B cell (primary cell): ENCODE data around the gene CD4. TPM values are rescaled to one million over a fixed set of nuclear protein-coding genes. Genes with fewer than 3 reads are reported as not detected.

ENCODE experiments used
- ATAC-seq: fragments of 200-7000 bp; cut with Tn5 transposase; one replicate; pipeline ENCODE4 v1.10.0; 2021; ENCODE audit warnings: low read depth, mild to moderate bottlenecking, moderate number of reproducible peaks, moderate library complexity
- CTCF ChIA-PET: fragments of 350-600 bp; sonication (Branson Sonifier 250); formaldehyde crosslinking; loops from one replicate; lab custom pipeline; 2021; ENCODE audit warnings: antibody characterized with exemption, inconsistent platforms; lab: Charles Lee
- POLR2A ChIA-PET: fragments of 350-600 bp; sonication (Branson Sonifier 250); formaldehyde crosslinking; loops from one replicate; lab custom pipeline; 2021; ENCODE audit warnings: antibody characterized with exemption; lab: Charles Lee
- DNase-seq: peaks from one replicate; pipeline ENCODE4 v3.0.0; 2013
- H2AFZ ChIP-seq: 2 replicates; pipeline ENCODE4 v1.6.1; 2012; ENCODE audit warnings: mild to moderate bottlenecking, low read depth, low read length; ENCODE audit not compliant: insufficient read depth, poor library complexity, severe bottlenecking
- H3K27ac ChIP-seq, 2 donors: 1 replicate in 1 of 2; 2 replicates in 1 of 2; pipeline ENCODE4 v1.5.1; 2012 to 2013; ENCODE audit warnings: low read length in 2 of 2, mild to moderate bottlenecking in 2 of 2, moderate library complexity in 1 of 2
- H3K27me3 ChIP-seq, 4 experiments: fragments of 200-600 bp in 1 of 4; sonication (generic) in 1 of 4; replicated peaks in 1 of 4; 1 replicate in 2 of 4; 2 replicates in 2 of 4; pipeline versions ENCODE4 v1.6.1 to v1.7.0; 2013 to 2016; ENCODE audit warnings: low read length in 3 of 4, mild to moderate bottlenecking in 2 of 4, mixed read lengths in 1 of 4, moderate library complexity in 1 of 4; ENCODE audit not compliant: insufficient read depth in 4 of 4, control insufficient read depth in 3 of 4; ENCODE audit errors: control extremely low read depth in 1 of 4
- H3K36me3 ChIP-seq, 2 experiments: replicated peaks in 1 of 2; 1 replicate in 1 of 2; 2 replicates in 1 of 2; pipeline versions ENCODE4 v1.6.1 to v1.7.1; 2013; ENCODE audit warnings: low read length in 1 of 2; ENCODE audit not compliant: insufficient read depth in 2 of 2, control insufficient read depth in 1 of 2; ENCODE audit errors: control extremely low read depth in 1 of 2, extremely low read depth in 1 of 2
- H3K4me1 ChIP-seq, 2 donors: fragments of 200-600 bp in 1 of 2; sonication (generic) in 1 of 2; 1 replicate in 1 of 2; 2 replicates in 1 of 2; pipeline versions ENCODE4 v1.5.1 to v1.6.1; 2013 to 2017; ENCODE audit warnings: low read length in 2 of 2; ENCODE audit not compliant: control insufficient read depth in 2 of 2, insufficient read depth in 2 of 2
- H3K4me2 ChIP-seq: replicated peaks from 2 replicates; pipeline ENCODE3; 2012; ENCODE audit warnings: mild to moderate bottlenecking, low read depth, low read length; ENCODE audit not compliant: poor library complexity, severe bottlenecking
- H3K4me3 ChIP-seq, 5 experiments: fragments of 200-600 bp in 1 of 5; sonication (generic) in 1 of 5; 1 replicate in 3 of 5; 2 replicates in 2 of 5; pipeline versions ENCODE4 v1.5.1 to v1.7.0; 2011 to 2016; ENCODE audit warnings: low read length in 4 of 5, mild to moderate bottlenecking in 4 of 5, low read depth in 2 of 5, control low read depth in 1 of 5, moderate library complexity in 1 of 5; ENCODE audit not compliant: insufficient read depth in 1 of 5; ENCODE audit errors: control extremely low read depth in 1 of 5, extremely low read depth in 1 of 5
- H3K79me2 ChIP-seq: fragments of 200-600 bp; sonication (generic); one replicate; pipeline ENCODE4 v1.6.0; 2016; ENCODE audit warnings: low read length; ENCODE audit not compliant: control insufficient read depth, insufficient read depth
- H3K9ac ChIP-seq: fragments of 200-600 bp; sonication (generic); 2 replicates; pipeline ENCODE4 v1.6.1; 2017; ENCODE audit warnings: mild to moderate bottlenecking, low read length, moderate library complexity
- H3K9me3 ChIP-seq, 3 donors: one replicate each; pipeline versions ENCODE4 v1.6.1 to v1.7.1; 2013; ENCODE audit warnings: low read length in 2 of 3; ENCODE audit not compliant: control insufficient read depth in 2 of 3, insufficient read depth in 1 of 3; ENCODE audit errors: control extremely low read depth in 1 of 3
- H4K20me1 ChIP-seq: 2 replicates; pipeline ENCODE4 v1.6.0; 2012; ENCODE audit warnings: mild to moderate bottlenecking, low read length; ENCODE audit not compliant: insufficient read depth, control insufficient read depth, poor library complexity, severe bottlenecking
- H3K27ac Mint-ChIP-seq: one replicate; pipeline ENCODE4 v1.8.0; 2021; ENCODE audit warnings: mixed read lengths
- H3K27me3 Mint-ChIP-seq: one replicate; pipeline ENCODE4 v1.8.0; 2021; ENCODE audit warnings: mixed read lengths
- H3K4me1 Mint-ChIP-seq: one replicate; pipeline ENCODE4 v1.8.0; 2021; ENCODE audit warnings: mixed read lengths
- H3K4me3 Mint-ChIP-seq: one replicate; pipeline ENCODE4 v1.8.0; 2021; ENCODE audit warnings: mixed read lengths
- H3K9me3 Mint-ChIP-seq: one replicate; pipeline ENCODE4 v1.8.0; 2022; ENCODE audit warnings: mixed read lengths; ENCODE audit not compliant: insufficient read depth
- CTCF ChIP-seq: fragments of 200-600 bp; IDR thresholded peaks from one replicate; pipeline ENCODE4 v1.8.0; 2022; ENCODE audit warnings: antibody characterized with exemption, mild to moderate bottlenecking
- EZH2 ChIP-seq: IDR thresholded peaks from 2 replicates; pipeline ENCODE4 v1.6.1; 2012; ENCODE audit warnings: borderline replicate concordance, low read depth, mild to moderate bottlenecking, moderate library complexity, low read length; ENCODE audit not compliant: insufficient read depth, poor library complexity, severe bottlenecking
- WGBS: methylation state at CpG from one replicate; pipeline ENCODE4 v1.1.5; 2013; ENCODE audit warnings: missing lambda C conversion rate; ENCODE audit not compliant: insufficient coverage; 5-methylcytosine and 5-hydroxymethylcytosine counted together
- intact Hi-C: fragments of 100-400 bp; cut with micrococcal nuclease; formaldehyde crosslinking; loops from one replicate; pipeline ENCODE4 v1.10.0; 2022
- polyA plus RNA-seq: library from polyadenylated mRNA; depleted of rRNA; stranded (reverse); fragments of >200 nt; gene quantifications from 2 replicates; pipeline ENCODE4 v1.2.3, GENCODE V29; 2012
- total RNA-seq, 2 donors: library from RNA; stranded (reverse); fragments of 120-200 nt in 1 of 2; gene quantifications; 1 replicate in 1 of 2; 2 replicates in 1 of 2; pipeline versions ENCODE4 v1.2.3 to v1.2.4, GENCODE V29; 2013 to 2022

Gene CD4
- total and polyA plus RNA-seq, 2 donors (not counting 1 experiment from before 2014, with no cell fraction given) = 0.49 to 2.2 TPM

GRCh38 chr12:6827437-6827911 is 38.1 kb downstream of the CD4 start:
- Histone ChIP-seq H3K9ac (no peak overlapping the region), H4K20me1 (peaks cover 11% of the 10 kb centered on the region), H3K4me2 (no peak overlapping the region), H2AFZ (no peak overlapping the region), H3K79me2 (no peaks in the 10 kb centered on the region), H3K27me3 (peaks cover 0 to 79% (median 34%) of the 10 kb centered on the region in 4 experiments), H3K4me3 (no peak overlapping the region), H3K9me3 (peaks cover 0 to 13% (median 0%) of the 10 kb centered on the region in 3 donors), H3K4me1 (peaks cover 23 to 29% of the 10 kb centered on the region in 2 donors), H3K36me3 (no peaks in the 10 kb centered on the region), H3K27ac (no peak overlapping the region)
- ChIA-PET CTCF (interaction anchor here (1.0 to 6.2 kb wide), 3 partner anchors 8 to 24 kb away, joined by 3 to 31 read pairs (median 3); partner anchors contain the start of genes CDCA3 and USP5), POLR2A (interaction anchor here (1.0 kb wide), 1 partner anchor 74 kb away, joined by 3 read pairs; the partner anchor contains the start of gene MLF2)
- intact Hi-C loops = no loop called here
- WGBS = 8% methylated on average over 5 of the region's 8 CpGs
- Mint-ChIP-seq H3K4me3 (peak overlapping the region; percentile 72), H3K4me1 (peaks cover 21% of the 10 kb centered on the region), H3K9me3 (no peaks in the 10 kb centered on the region), H3K27ac (no peak overlapping the region), H3K27me3 (peaks cover 82% of the 10 kb centered on the region)
- DNase-seq = peak; percentile 45
- no peak for ATAC-seq
- no peak for TF ChIP-seq EZH2
- no peak for TF ChIP-seq CTCF
